ENCODE results near the gene PRR14. TPM values are rescaled to one million over a fixed set of nuclear protein-coding genes. Genes with fewer than 3 reads are reported as not detected.
A peak's percentile ranks its signal among the peaks of the same experiment; 100 is the strongest.

The PRR14 gene
- total RNA-seq, 4 donors from 2014 or later, result 45.5 to 107 (median 65.0) TPM

DNA sequence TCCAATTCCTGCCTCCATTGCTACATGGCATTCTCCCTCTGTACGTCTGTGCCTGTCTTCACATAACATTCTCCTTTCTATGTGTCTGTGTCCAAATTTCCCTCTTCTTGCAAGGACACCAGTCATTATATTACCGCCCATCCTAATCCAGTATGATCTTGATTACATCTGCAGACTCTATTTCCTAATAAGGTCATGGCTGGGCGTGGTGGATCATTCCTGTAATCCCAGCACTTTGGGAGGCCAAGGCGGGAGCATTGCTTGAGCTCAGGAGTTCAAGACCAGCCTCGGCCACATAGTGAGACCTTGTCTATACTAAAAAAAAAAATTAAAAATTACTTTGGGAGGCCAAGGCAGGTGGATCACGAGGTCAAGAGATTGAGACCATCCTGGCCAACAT lies 5.0 kb upstream of the PRR14 start:
- H3K9me3 ChIP-seq, result no peaks in the 10 kb centered on the region
- no peaks in the 10 kb centered on the region for H3K27me3 ChIP-seq
- TF ChIP-seq POLR2A (IDR thresholded peaks at IDR 0.05), result no peak
- TF ChIP-seq, protein P1, sequence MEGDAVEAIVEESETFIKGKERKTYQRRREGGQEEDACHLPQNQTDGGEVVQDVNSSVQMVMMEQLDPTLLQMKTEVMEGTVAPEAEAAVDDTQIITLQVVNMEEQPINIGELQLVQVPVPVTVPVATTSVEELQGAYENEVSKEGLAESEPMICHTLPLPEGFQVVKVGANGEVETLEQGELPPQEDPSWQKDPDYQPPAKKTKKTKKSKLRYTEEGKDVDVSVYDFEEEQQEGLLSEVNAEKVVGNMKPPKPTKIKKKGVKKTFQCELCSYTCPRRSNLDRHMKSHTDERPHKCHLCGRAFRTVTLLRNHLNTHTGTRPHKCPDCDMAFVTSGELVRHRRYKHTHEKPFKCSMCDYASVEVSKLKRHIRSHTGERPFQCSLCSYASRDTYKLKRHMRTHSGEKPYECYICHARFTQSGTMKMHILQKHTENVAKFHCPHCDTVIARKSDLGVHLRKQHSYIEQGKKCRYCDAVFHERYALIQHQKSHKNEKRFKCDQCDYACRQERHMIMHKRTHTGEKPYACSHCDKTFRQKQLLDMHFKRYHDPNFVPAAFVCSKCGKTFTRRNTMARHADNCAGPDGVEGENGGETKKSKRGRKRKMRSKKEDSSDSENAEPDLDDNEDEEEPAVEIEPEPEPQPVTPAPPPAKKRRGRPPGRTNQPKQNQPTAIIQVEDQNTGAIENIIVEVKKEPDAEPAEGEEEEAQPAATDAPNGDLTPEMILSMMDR (IDR thresholded peaks at IDR 0.05), result no peak
- no peak overlapping the region for H3K4me3 ChIP-seq
- H3K36me3 ChIP-seq, result no peaks in the 10 kb centered on the region
- peaks cover 0 to 5% (median 0%) of the 10 kb centered on the region in 4 donors for H3K4me1 ChIP-seq
- DNase-seq, result no peak
- no peak overlapping the region for H3K27ac ChIP-seq

DNA sequence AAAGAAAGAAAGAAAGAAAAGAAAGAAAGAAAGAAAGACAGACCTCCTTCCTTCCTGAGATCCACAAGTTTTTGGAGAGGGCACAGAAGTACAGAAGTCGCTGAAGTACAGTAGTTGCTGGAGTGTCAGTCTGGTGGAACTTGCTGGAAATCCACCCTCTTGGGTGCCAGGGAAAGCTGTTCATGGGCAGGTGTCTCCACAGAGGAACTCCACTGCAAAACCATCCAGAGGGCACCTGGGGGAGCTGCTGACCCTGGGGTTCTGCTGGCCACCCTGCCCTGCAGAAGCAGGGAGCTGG lies 3.5 kb upstream of the PRR14 start:
- H3K27me3 ChIP-seq, result no peaks in the 10 kb centered on the region
- no peak for TF ChIP-seq POLR2A (IDR thresholded peaks at IDR 0.05)
- TF ChIP-seq, protein P1 (IDR thresholded peaks at IDR 0.05), result no peak
- H3K4me3 ChIP-seq, result no peak overlapping the region
- DNase-seq, result no peak
- no peaks in the 10 kb centered on the region for H3K9me3 ChIP-seq
- no peak overlapping the region for H3K27ac ChIP-seq
- H3K4me1 ChIP-seq, result peaks cover 0 to 13% (median 2%) of the 10 kb centered on the region in 4 donors
- H3K36me3 ChIP-seq, result no peaks in the 10 kb centered on the region

DNA sequence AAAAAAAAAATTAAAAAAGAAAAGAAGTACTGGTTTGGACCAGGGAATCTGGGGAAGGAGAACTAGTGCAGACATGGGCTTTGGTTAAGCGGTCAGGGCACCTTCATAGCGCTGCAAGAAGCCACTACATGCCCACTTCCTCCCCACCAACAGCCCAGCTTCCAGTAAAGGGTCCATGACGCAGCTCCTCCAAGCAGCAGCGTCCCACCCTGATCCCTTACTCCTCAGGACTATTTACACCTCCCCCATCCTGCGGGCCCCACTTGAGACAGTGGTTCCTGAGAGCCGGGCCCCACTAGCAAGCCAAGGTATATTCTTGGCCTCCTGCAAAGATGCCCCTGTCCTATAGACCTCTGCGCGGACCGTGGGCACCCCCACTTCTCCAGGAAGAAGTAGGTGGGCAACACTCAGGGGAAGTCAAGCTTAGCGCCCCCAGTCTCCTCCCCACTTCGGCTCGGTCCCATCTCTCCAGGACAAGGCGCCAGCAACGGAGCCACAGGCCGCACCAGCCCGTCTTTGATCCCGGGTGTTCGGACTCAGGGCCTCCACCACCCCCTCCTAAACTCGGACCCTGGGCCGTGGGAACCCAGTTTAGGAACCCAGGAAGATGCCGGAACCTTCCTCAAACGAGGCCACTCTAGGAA lies 913 bp upstream of the PRR14 start:
- peaks cover 0 to 20% (median 2%) of the 10 kb centered on the region in 4 donors for H3K4me1 ChIP-seq
- H3K36me3 ChIP-seq, result peaks cover 0 to 24% (median 2%) of the 10 kb centered on the region in 3 donors
- DNase-seq, result no peak
- H3K27ac ChIP-seq, result peak overlapping the region; percentile 89 to 95 (median 92)
- H3K4me3 ChIP-seq, result peak overlapping the region; percentile 62 to 89 (median 81)
- no peaks in the 10 kb centered on the region for H3K27me3 ChIP-seq
- no peak for TF ChIP-seq POLR2A (IDR thresholded peaks at IDR 0.05)
- TF ChIP-seq, protein P1 (IDR thresholded peaks at IDR 0.05), result no peak
- H3K9me3 ChIP-seq, result no peaks in the 10 kb centered on the region

DNA sequence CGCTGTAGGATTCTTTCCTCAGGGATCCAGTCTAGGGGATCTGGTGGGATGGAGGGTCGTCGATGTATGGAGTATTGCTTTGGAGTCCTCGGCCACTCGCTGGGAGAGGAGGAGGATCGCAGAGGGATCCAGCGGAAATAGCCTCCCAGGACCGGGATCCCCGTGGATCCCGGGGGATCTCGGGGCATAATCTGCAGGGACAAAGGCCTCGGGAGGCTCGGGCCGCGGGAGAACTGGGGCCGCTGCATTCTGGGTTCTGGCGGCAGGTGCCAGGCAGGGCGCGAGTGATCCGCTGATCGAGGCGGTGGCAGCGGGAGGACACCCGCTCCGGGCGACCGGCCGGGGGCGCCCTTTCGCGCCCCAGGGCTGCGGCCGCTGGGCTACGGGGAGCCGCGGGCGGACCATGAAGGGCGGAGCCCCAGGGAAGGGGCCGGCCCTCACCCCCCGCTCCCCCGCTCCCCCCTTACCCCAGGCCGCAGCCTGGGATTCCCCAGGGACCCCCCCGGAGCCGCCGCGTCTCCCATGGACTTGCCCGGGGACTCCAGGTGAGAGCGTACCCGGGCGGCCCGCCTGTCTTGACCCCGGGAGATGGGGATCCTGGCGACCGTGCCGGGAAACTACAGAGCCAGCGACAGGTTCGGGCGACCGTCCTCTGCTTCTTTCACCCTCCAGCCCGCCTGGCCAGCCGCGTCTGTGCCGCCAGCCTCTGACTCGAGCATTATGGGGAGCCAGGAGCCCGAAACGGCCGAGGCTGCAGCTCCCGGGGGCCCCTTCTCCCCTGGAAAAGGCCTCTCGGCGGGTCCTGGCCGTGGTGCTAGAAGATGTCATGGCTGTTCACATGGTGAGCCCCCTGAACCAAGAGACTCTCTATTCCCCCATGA lies 604 bp downstream of the PRR14 start:
- peak overlapping the region; percentile 62 to 89 (median 81) for H3K4me3 ChIP-seq
- no peaks in the 10 kb centered on the region for H3K9me3 ChIP-seq
- H3K27ac ChIP-seq, result peak overlapping the region; percentile 89 to 95 (median 92)
- H3K27me3 ChIP-seq, result no peaks in the 10 kb centered on the region
- peaks cover 0 to 40% (median 2%) of the 10 kb centered on the region in 3 donors for H3K36me3 ChIP-seq
- peak; percentile 57 to 84 (median 83) for DNase-seq
- no peak for TF ChIP-seq POLR2A (IDR thresholded peaks at IDR 0.05)
- TF ChIP-seq, protein P1 (IDR thresholded peaks at IDR 0.05), result peak; percentile 54 to 82 (median 74)
- peaks cover 0 to 21% (median 2%) of the 10 kb centered on the region in 4 donors for H3K4me1 ChIP-seq

DNA sequence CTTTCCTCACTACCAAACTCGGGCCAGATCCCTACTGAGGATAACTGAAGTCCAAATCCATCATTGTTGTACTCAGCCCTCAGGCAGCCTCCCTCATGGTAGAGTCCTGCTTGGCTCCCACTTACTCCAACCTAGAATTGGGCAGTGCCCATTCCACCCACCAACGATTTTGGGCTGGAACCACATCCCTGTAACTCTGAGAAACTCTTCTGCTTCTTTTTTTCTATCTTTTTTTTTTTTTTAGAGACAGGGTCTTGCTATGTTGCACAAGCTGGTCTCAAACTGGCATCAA lies 1.2 kb downstream of the PRR14 start:
- DNase-seq, result no peak
- Histone ChIP-seq H3K4me1 (peaks cover 0 to 27% (median 4%) of the 10 kb centered on the region in 4 donors), H3K4me3 (peak overlapping the region; percentile 62 to 89 (median 81)), H3K36me3 (peaks cover 0 to 44% (median 2%) of the 10 kb centered on the region in 3 donors), H3K9me3 (no peaks in the 10 kb centered on the region), H3K27ac (peak overlapping the region; percentile 89 to 95 (median 92)), H3K27me3 (no peaks in the 10 kb centered on the region)
- TF ChIP-seq POLR2A (IDR thresholded peaks at IDR 0.05), result no peak
- TF ChIP-seq, protein P1 (IDR thresholded peaks at IDR 0.05), result no peak

Measured in Peyer's patch (tissue), 4 donors.